HG02981 (cell line): Measurements from ENCODE around the gene ZNF208.
"Not testable (repeated sequence)": the region's sequence is repeated elsewhere in the genome, so short reads cannot be mapped to it uniquely, and the experiment has no call there.

Experiments used
- ATAC-seq: cut with Tn5 transposase; IDR thresholded peaks from one replicate; pipeline ENCODE4 v1.9.1; 2021; ENCODE audit warnings: mild to moderate bottlenecking, moderate library complexity; ENCODE audit not compliant: unreplicated experiment

The ZNF208 gene

GRCh38 chr19:22010437-22011143 lies at the start of gene ZNF208:
Gene ZNF208, minus strand, starts transcription at chr19:22010943. Its CDS starts 149 bp downstream, at chr19:22010794.
- ATAC-seq: not testable (repeated sequence)

DNA sequence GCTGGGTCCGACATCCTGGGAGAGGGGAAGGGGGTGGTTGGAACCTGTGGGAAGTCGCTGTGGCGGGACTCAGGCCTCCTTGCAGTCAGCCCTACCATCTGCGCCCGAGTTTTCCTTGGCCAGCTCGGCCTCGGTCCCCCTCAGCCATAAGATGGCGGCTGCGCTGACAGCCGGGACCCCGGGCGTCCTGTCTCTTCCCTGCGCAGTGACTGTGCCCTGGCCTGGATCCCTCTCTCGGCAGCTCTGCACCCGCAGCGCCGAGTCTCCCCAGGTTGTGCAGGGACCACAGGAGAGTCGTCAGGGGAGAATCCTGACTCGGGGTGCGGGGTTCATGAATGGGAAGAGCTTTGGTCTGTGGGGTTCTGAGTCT lies 41.9 kb upstream of the ZNF208 start:
- peak; percentile 25 for ATAC-seq

DNA sequence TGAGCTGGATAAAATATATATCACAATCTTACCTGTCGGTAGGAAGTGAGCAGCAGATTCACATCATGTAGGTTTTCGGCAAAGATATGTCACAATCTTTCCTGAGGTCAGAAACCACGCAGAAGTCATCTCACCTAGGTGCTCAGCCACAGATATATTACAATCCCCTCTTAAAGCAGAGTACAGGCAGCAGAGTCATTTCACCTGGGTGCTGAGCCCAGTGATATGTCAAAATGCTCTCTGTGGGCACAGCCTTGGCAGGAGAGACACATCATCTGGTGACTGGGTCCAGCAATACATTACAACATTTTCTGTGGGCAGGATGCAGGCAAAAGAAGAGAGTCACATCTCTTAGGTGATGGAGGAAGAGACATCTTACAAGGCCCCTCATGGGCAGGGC lies 30.4 kb upstream of the ZNF208 start:
- not testable (repeated sequence) for ATAC-seq

- no peak for ATAC-seq
Observed at GRCh38 chr19:22030680-22031079, 19.9 kb upstream of the ZNF208 start.

- no peak for ATAC-seq
Observed at GRCh38 chr19:22026687-22027086, 15.9 kb upstream of the ZNF208 start.

GRCh38 chr19:22025539-22025938 lies 14.8 kb upstream of the ZNF208 start:
- not testable (repeated sequence) for ATAC-seq

DNA sequence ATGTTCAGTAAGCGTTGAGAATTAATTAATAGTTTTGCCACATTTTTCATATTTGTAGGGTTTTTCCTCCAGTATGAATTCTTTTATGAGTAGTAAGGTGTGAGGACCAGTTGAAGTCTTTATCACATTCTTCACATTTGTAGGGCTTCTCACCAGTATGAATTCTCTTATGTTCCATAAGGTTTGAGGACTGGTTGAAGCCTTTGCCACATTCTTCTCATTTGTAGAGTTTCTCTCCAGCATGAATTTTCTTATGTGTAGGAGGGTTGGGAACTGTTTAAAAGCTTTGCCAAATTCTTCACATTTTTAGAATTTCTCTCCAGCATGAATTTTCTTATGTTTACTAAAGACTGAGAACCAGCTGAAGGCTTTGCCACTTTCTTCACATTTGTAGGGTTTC lies 40.3 kb downstream of the ZNF208 start:
- no peak for ATAC-seq

- ATAC-seq: no peak
Observed at GRCh38 chr19:21947775-21948174, 63.0 kb downstream of the ZNF208 start.

- ATAC-seq: no peak
Observed at GRCh38 chr19:21940684-21941083, 70.1 kb downstream of the ZNF208 start.

- no peak for ATAC-seq
Observed at GRCh38 chr19:21934593-21934992, 76.2 kb downstream of the ZNF208 start.

DNA sequence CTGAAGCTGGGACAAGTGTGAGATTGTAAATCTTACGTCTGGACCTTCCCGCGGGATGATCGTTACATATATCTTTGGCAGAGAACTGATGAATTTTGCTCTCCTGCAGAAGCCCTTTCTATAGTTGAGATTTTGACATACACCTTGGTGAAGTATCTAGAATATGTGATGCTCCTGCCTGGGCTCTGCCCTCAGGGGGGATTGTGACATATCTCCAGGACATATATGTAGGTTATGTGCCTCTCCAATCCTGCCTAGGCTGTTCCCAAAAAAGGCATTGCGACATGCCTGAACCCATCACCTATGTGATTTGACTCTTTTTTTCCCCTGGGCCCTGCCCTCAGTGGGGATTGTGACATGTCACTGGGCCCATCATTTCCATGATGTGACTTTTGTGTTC lies 76.6 kb downstream of the ZNF208 start:
- ATAC-seq: no peak

- no peak for ATAC-seq
Observed at GRCh38 chr19:21922276-21922675, 88.5 kb downstream of the ZNF208 start.

DNA sequence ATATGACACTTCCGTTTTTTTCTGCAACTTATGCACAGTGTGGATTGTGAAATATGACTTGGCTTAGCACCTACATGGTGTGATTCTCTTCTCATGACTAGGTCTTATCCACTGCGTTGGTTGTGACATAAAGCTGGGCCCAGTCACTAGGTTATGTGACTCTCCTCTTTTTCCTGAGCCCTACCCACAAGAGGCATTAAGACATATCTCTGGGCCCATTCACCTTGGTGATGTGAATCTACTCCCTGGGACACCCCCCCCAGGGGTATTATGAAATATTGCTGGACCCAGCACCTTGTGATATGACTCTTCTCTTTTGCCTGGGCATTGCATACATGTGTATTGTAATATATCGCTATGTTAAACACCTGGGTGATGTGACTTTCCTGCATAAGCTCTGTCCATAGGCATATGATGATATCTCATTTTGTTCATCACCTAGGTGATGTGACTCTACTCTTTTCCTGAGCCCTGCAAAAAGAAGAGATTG lies 89.0 kb downstream of the ZNF208 start:
- ATAC-seq: no peak

DNA sequence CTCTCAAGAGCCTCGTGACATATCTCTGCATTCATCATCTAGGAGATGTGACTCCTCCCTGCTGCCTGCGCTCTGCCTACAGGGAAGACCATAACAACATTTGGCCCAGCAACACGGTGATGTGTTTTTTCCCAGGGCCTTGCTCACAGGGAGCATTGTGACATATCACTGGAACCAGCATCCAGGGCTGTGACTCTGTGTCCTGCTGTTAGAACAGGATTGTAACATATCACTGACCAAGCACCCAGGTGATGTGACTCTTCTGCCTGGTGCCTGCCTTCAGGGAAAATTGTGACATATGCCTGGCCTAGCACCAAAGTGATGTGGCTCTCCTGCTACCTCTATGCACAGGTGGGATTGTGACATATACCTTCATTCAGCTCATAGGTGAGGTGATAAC lies 95.3 kb downstream of the ZNF208 start:
- no peak for ATAC-seq

- ATAC-seq: no peak
Observed at GRCh38 chr19:21912654-21913053, 98.1 kb downstream of the ZNF208 start.

DNA sequence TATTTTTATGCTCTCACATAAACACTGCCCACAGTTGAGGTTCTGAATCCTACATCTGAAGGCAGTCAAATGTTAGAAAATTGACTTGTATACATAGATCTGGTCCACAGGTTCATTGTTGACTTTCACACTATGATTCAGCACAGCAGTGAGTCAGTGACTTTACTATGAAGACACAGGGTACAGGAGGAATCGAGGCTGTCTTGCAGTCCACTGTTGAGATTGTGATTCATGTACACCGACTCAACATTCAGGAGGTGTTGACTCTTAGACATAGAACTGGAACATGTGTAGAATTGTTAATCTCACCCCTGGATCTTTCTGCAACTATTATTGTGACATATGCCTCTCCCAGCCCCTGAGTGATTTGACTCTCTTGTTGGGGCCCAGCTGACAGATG lies 100.4 kb downstream of the ZNF208 start:
- no peak for ATAC-seq

DNA sequence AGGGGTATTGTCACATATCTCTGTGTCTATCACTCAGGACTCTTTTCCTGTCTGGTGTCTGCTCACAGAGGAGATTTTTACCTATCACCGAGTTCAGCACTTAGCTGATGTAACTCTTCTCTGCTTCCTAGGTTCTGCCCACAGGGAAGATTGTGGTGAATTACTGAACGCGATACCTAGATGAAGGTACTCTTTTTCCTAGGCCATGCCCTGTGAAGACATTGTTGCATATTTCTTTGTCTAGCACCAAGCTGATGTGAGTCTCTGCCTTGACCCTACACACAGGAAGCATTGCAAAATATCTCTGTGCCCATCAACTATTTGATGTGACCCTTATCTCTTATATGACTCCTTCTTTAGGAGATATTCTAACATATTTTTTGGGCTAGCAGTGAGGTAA lies 102.7 kb downstream of the ZNF208 start:
- no peak for ATAC-seq

DNA sequence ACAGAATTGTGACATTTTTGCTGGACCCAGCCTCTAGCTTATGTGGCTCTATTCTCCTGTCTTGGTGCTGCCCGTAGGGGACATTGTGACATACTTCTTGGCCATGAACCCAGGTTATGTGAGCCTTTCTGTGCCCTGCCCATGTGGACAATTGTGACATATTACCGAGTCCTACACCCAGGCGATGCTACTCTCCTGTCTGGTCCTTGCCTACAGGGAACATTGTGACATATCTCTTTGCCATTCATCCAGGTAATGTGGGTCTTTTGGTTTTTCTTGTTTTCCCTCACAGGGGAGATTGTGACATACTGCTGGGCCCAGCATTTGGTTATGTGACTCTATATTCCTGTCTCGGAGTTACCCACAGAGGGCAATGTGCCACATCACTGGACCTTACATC lies 103.2 kb downstream of the ZNF208 start:
- no peak for ATAC-seq

DNA sequence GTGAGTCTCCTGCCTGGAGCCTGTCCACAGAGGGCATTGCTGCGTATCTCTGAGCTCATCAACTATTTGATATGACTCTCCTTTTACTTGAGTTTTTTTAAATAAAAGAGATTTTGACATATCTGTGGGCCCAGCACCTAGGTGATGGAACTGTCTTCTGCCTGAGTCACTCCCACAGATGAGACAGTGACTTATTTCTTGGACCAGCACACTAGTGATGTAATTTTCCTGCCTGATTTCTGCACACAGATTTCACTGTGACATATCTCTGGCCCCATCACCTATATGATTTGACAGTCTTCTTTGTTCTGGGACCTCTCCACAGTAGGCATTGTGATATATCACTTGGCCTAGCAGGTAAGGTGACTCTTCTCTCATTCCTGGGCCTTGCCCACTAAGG lies 108.2 kb downstream of the ZNF208 start:
- no peak for ATAC-seq

DNA sequence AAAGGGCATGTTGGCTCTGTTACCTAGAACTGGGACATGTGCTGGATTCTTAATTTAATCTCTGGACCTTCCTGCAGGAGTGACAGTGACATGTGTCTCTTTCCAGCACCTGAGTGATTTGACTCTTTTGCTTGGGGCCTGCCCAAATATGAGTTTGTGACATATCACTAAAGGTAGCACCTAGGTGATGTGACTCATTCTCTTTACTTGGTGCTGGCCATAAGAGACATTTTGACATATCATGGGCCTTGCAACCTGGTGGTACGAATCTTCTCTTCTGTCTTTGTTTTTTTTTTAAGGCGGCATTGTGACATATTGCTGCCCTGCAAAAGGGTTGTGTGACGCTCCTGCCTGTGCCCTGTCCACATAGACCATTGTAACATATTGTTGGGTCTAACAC lies 108.9 kb downstream of the ZNF208 start:
- ATAC-seq: no peak

- ATAC-seq: no peak
Observed at GRCh38 chr19:21900401-21900800, 110.3 kb downstream of the ZNF208 start.

GRCh38 chr19:21891086-21891485 lies 119.7 kb downstream of the ZNF208 start:
- no peak for ATAC-seq

DNA sequence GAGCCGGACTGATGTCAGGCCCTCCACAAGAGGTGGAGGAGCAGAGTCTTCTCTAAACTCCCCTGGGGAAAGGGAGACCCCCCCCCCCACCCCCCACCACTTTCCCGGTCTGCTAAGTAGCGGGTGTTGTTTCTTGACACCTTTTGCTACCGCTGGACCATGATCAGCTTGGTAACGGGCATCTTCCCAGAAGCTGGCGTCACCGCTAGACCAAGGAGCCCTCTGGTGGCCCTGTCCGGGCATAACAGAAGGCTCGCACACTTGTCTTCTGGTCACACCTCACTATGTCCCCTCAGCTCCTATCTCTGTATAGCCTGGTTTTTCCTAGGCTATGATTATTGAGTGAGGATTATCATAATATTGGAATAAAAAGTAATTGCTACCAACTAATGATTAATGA lies 120.7 kb downstream of the ZNF208 start:
- ATAC-seq: not testable (repeated sequence)
